Calu3 (cell line): ENCODE measurements around the gene USP54. TPM values are rescaled to one million over a fixed set of nuclear protein-coding genes. Genes with fewer than 3 reads are reported as not detected.
A peak's percentile ranks its signal among the peaks of the same experiment; 100 is the strongest.

Source experiments
- BruUV-seq: library from RNA; stranded (reverse); fragments of 400-500 nt; replicated peaks from 2 replicates; lab custom pipeline; 2021; lab: Mats Ljungman, UMichigan
- CTCF ChIA-PET: fragments of 300-600 bp; sonication (Branson Sonifier 250); formaldehyde crosslinking; loops from one replicate; lab custom pipeline; 2022; ENCODE audit warnings: antibody characterized with exemption; lab: Charles Lee
- DNase-seq: peaks from one replicate; pipeline ENCODE4 v3.0.0; 2022
- H3K27ac Mint-ChIP-seq: one replicate; pipeline ENCODE4 v1.8.0; 2022; ENCODE audit warnings: mixed read lengths; ENCODE audit not compliant: unreplicated experiment
- H3K27me3 Mint-ChIP-seq: one replicate; pipeline ENCODE4 v1.8.0; 2022; ENCODE audit warnings: mixed read lengths; ENCODE audit not compliant: unreplicated experiment
- H3K36me3 Mint-ChIP-seq: one replicate; pipeline ENCODE4 v1.8.0; 2022; ENCODE audit warnings: mild to moderate bottlenecking, moderate library complexity, mixed read lengths; ENCODE audit not compliant: insufficient read depth, unreplicated experiment
- H3K4me1 Mint-ChIP-seq: one replicate; pipeline ENCODE4 v1.8.0; 2022; ENCODE audit warnings: mild to moderate bottlenecking, low read depth, mixed read lengths; ENCODE audit not compliant: unreplicated experiment
- H3K4me3 Mint-ChIP-seq: one replicate; pipeline ENCODE4 v1.8.0; 2022; ENCODE audit warnings: mild to moderate bottlenecking, low read depth, moderate library complexity, mixed read lengths; ENCODE audit not compliant: unreplicated experiment
- H3K9me3 Mint-ChIP-seq: one replicate; pipeline ENCODE4 v1.8.0; 2022; ENCODE audit warnings: low read depth, mixed read lengths; ENCODE audit not compliant: unreplicated experiment
- intact Hi-C: fragments of 100-400 bp; cut with micrococcal nuclease; formaldehyde crosslinking; loops from one replicate; pipeline ENCODE4 v1.10.0; 2022; ENCODE audit not compliant: unreplicated experiment
- total RNA-seq: library from RNA; stranded (reverse); gene quantifications from 2 replicates; pipeline ENCODE4 v1.2.3, GENCODE V29; 2022
- TF ChIP-seq, protein P1 (sequence below): fragments of 200-600 bp; IDR thresholded peaks from one replicate; pipeline ENCODE4 v1.8.0; 2022; ENCODE audit warnings: antibody characterized with exemption; ENCODE audit not compliant: unreplicated experiment

USP54 gene
- total RNA-seq, 1 experiment from 2014 or later = 48.1 TPM

DNA sequence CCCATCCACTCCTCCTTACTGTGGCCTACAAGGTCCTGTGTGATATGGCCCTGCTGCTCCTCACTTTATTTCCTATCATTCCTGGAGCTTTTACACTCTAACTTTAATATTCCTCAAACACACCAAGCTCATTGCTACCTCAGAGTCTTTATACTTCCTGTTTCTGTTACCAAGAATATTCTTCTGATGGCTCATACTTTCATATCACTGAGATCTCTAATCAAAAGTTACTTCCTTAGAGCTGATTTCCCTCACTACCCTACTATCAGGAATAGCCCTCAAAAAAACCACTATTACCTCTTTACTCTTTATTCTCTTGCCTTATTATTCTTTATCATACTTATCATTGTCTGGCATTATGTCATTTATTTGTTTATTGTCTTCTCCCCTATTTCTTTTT lies 89.5 kb downstream of the USP54 start:
- Mint-ChIP-seq H3K4me3 (no peak overlapping the region), H3K4me1 (peaks cover 11% of the 10 kb centered on the region), H3K27ac (no peak overlapping the region), H3K27me3 (no peaks in the 10 kb centered on the region), H3K36me3 (peaks cover 14% of the 10 kb centered on the region), H3K9me3 (no peaks in the 10 kb centered on the region)
- CTCF ChIA-PET = no interaction called here
- TF ChIP-seq, protein P1, sequence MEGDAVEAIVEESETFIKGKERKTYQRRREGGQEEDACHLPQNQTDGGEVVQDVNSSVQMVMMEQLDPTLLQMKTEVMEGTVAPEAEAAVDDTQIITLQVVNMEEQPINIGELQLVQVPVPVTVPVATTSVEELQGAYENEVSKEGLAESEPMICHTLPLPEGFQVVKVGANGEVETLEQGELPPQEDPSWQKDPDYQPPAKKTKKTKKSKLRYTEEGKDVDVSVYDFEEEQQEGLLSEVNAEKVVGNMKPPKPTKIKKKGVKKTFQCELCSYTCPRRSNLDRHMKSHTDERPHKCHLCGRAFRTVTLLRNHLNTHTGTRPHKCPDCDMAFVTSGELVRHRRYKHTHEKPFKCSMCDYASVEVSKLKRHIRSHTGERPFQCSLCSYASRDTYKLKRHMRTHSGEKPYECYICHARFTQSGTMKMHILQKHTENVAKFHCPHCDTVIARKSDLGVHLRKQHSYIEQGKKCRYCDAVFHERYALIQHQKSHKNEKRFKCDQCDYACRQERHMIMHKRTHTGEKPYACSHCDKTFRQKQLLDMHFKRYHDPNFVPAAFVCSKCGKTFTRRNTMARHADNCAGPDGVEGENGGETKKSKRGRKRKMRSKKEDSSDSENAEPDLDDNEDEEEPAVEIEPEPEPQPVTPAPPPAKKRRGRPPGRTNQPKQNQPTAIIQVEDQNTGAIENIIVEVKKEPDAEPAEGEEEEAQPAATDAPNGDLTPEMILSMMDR = no peak
- BruUV-seq = no TSS peak
- intact Hi-C loops = no loop called here
- DNase-seq = no peak

DNA sequence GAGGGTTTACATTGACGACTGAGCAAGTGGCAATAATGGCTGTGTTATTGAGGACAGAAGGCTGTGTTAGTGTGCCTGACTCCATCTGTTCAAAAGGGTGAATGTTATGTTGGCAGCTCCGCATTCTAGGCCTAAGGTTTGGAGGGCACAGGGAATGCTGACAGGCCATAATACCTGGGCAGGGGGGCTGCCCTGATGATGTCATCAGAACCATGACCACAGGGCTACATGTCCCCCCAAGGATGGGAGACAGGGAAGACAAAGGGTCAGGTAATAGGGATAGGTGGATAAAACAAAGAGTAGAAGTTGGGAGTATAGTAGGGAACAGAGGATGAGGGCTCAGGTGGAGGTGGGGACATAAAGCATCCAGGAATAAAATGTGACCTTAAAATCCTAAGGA lies 93.5 kb downstream of the USP54 start:
- TF ChIP-seq, protein P1 = no peak
- peaks cover 28% of the 10 kb centered on the region for H3K36me3 Mint-ChIP-seq
- H3K4me1 Mint-ChIP-seq = peaks cover 29% of the 10 kb centered on the region
- H3K27ac Mint-ChIP-seq = no peak overlapping the region
- H3K27me3 Mint-ChIP-seq = no peaks in the 10 kb centered on the region
- BruUV-seq = no TSS peak
- CTCF ChIA-PET = no interaction called here
- no peaks in the 10 kb centered on the region for H3K9me3 Mint-ChIP-seq
- no peak for DNase-seq
- H3K4me3 Mint-ChIP-seq = no peak overlapping the region
- intact Hi-C loops = loop anchor here (5.0 kb wide), 1 partner anchor 85 kb away; the partner anchor contains the start of gene ANXA7

DNA sequence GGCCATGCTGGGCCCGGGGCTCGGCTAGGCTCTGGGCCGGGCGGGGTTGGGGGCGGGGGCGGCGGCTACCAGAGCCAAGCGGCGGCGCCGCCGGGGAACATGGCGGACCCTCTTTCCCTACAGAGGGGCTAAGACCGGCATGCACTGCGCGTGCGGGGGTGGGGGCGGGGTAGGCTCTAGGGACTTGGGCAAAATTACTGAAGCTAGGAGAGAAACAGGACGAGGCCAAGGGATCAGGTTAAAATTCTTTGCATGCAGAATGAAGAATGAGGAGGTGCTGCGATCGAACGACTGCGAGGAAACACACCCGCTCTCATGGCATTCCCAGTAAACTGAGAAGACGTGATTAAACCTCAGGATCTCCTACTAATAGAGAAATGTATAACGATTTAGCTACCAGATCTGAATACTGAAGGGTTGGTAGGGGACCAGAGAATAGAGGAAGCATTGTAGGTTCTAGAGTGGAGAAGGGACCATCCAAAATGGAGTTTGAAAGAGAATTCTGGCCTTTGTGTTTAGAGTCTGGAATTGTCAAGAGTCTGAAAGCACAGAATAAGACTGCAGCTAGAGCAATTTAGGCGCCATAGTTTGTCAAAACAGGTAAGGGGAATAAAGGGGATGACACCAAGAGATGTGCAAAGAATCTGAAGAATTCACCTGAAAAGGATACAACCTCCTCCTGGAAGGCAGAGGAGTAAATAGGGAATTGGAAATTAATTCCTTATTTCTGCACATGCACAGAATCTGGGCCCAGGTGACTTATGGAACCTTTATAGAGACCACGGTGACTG lies 95.1 kb downstream of the USP54 start, which contains the start of gene PPP3CB:
Gene PPP3CB (minus strand): TSS at position 141 of the 791 bp plus-strand sequence. CDS start 135 bp downstream, at position 6.
- TF ChIP-seq, protein P1 = no peak
- intact Hi-C loops = loop anchor here (5.0 kb wide), 1 partner anchor 84 kb away; the partner anchor contains the start of gene ANXA7
- H3K9me3 Mint-ChIP-seq = no peaks in the 10 kb centered on the region
- H3K4me3 Mint-ChIP-seq = peak within 1 kb of the TSS; percentile 86
- H3K36me3 Mint-ChIP-seq = peaks cover 23% of the 10 kb centered on the region
- BruUV-seq = TSS peak; percentile 89
- DNase-seq = peak; percentile 87
- CTCF ChIA-PET = interaction anchor here (0.6 to 0.7 kb wide), 2 partner anchors 19 to 239 kb away, joined by 4 read pairs; no protein-coding TSS in a partner anchor
- H3K27ac Mint-ChIP-seq = peak within 1 kb of the TSS; percentile 78
- peaks cover 29% of the 10 kb centered on the region for H3K4me1 Mint-ChIP-seq
- no peaks in the 10 kb centered on the region for H3K27me3 Mint-ChIP-seq

DNA sequence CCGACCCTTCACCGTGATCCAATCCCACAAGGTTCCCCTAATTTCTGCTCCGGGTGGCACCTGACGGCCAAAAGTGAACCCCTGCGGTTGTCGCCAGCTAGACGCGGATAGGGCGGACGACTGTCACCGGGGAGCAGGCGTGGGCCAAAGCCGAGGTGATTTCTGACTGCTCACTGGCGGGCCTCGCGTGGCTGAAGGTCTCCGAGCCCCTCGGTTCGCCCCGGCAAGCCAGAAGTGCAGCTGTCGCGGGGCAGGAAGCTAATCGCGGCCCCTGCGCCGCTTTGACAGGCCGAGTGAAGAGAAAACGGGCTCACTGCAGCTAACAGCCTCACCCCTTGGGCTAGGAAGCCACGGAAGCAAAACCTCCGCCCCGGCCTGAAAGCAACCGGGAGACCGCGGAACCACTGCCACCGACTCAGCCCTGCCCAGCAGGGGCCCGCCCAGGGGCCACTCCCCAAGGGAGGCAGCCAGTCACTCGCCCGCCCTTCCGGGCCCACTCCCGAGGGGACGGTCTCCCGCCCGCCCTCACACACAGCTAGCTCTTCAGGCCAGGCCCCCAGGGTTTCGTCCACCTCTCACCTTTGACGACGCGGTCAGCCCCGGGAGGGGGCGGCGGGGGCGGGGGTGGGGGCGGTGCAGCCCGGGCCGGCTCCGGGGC lies 95.8 kb downstream of the USP54 start:
- DNase-seq = peak; percentile 95

More for the DNA sequence above, 95.8 kb downstream of the USP54 start:
- peak overlapping the region; percentile 86 for H3K4me3 Mint-ChIP-seq
- peaks cover 29% of the 10 kb centered on the region for H3K4me1 Mint-ChIP-seq
- intact Hi-C loops = loop anchor here (5.0 kb wide), 1 partner anchor 83 kb away; the partner anchor contains the start of gene ANXA7
- CTCF ChIA-PET = interaction anchor here (0.6 to 0.9 kb wide), 3 partner anchors 9 to 238 kb away, joined by 3 to 4 read pairs (median 4); no protein-coding TSS in a partner anchor
- BruUV-seq = no TSS peak
- H3K36me3 Mint-ChIP-seq = peaks cover 23% of the 10 kb centered on the region
- TF ChIP-seq, protein P1 = no peak
- H3K27ac Mint-ChIP-seq = peak overlapping the region; percentile 78
- H3K27me3 Mint-ChIP-seq = no peaks in the 10 kb centered on the region
- H3K9me3 Mint-ChIP-seq = no peaks in the 10 kb centered on the region
